ENCODE results near the gene SLC25A17.

DNA sequence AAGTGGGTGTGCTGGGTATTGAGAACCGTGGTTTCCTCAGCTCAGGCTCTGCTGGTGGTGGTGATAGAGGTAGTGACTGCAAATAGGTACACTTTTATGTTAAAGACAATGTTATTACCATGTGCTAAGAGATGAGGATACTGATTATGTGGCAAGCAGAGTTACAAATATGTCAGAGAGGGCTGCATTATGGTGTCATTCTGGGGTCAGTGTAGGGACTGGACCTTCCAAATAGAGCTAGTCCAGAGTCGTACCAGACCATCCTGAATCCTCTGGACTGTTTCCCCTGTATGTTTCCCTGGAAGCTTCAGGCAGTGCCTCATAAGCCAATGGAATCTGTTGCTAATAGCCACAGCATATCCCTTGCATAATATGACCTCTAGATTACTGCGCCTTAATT lies 42.9 kb upstream of the SLC25A17 start, which contains the start of gene DNAJB7:
- TF ChIP-seq, protein P1, sequence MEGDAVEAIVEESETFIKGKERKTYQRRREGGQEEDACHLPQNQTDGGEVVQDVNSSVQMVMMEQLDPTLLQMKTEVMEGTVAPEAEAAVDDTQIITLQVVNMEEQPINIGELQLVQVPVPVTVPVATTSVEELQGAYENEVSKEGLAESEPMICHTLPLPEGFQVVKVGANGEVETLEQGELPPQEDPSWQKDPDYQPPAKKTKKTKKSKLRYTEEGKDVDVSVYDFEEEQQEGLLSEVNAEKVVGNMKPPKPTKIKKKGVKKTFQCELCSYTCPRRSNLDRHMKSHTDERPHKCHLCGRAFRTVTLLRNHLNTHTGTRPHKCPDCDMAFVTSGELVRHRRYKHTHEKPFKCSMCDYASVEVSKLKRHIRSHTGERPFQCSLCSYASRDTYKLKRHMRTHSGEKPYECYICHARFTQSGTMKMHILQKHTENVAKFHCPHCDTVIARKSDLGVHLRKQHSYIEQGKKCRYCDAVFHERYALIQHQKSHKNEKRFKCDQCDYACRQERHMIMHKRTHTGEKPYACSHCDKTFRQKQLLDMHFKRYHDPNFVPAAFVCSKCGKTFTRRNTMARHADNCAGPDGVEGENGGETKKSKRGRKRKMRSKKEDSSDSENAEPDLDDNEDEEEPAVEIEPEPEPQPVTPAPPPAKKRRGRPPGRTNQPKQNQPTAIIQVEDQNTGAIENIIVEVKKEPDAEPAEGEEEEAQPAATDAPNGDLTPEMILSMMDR (IDR thresholded peaks at IDR 0.05), result no peak
- TF ChIP-seq POLR2A (IDR thresholded peaks at IDR 0.05) (no peak), EP300 (IDR thresholded peaks at IDR 0.05) (no peak), POLR2AphosphoS5 (IDR thresholded peaks at IDR 0.05) (no peak)
